Nephron progenitor cell (in vitro differentiated cells): ENCODE data around the gene COX14.

ENCODE experiments used
- DNase-seq: peaks from one replicate; pipeline ENCODE4 v3.0.0; 2021
- H3K27ac Mint-ChIP-seq: 2 replicates; pipeline ENCODE4 v1.8.0; 2021; ENCODE audit warnings: mild to moderate bottlenecking, moderate library complexity, mixed read lengths
- H3K27me3 Mint-ChIP-seq: 2 replicates; pipeline ENCODE4 v1.8.0; 2021; ENCODE audit warnings: mild to moderate bottlenecking, low read depth, mixed read lengths; ENCODE audit not compliant: poor library complexity
- H3K36me3 Mint-ChIP-seq: 2 replicates; pipeline ENCODE4 v1.8.0; 2021; ENCODE audit warnings: low read depth, mixed read lengths
- H3K4me1 Mint-ChIP-seq: 2 replicates; pipeline ENCODE4 v1.8.0; 2021; ENCODE audit warnings: mixed read lengths
- H3K4me3 Mint-ChIP-seq: 2 replicates; pipeline ENCODE4 v1.8.0; 2021; ENCODE audit warnings: mild to moderate bottlenecking, moderate library complexity, mixed read lengths
- H3K9me3 Mint-ChIP-seq: 2 replicates; pipeline ENCODE4 v1.8.0; 2021; ENCODE audit warnings: mild to moderate bottlenecking, moderate library complexity, mixed read lengths
- TF ChIP-seq, protein P1 (sequence below): fragments of 200-600 bp; sonication (generic); IDR thresholded peaks from 2 replicates; pipeline ENCODE4 v1.5.0; 2021; ENCODE audit warnings: antibody characterized with exemption

Gene COX14

DNA sequence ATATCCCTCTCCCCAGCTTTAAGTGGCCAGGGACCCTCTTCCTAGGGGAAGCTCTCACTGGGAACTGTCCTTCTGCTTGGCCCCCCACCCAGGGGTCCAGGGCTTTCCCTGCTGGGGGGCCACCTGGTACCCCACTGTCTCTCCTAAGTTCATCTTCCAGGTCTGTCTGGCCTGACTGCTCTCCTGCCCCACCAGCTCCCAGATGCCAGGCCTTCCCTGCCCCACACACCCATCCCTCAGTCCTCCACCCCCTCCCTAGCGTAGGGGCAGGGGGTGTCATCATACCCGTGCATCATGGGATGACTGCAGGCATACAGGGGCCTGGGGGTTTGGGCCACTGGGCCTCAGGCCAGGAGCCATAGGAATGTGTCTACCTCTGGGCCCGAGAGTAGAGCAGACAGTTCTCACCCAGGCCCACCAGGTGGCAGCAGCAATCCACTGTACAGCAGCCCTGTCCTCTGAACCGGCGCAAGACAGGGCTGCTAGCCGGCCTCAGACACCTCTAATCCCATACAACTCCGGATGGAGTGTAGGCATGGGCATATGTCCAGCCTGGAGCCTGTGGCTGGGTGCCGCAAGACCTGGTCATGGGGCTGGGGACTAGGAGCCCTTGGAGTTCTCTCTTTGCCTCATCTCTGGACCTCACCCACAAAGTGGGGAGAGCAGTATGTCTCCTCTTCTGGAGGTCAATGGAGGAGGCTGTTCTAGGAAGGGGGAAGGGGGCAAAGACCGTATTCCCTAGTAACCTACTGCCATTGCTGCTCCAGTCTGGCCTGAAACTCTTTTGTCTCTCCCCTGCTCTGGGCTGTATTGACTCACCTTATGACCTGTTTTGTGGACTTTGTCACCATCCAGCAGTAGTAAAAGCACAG, 36.9 kb upstream of the COX14 start:
- Mint-ChIP-seq H3K4me3 (peak overlapping the region; percentile 56), H3K27ac (peak overlapping the region; percentile 54), H3K27me3 (peaks cover 6% of the 10 kb centered on the region), H3K36me3 (no peaks in the 10 kb centered on the region), H3K9me3 (no peaks in the 10 kb centered on the region), H3K4me1 (peaks cover 77% of the 10 kb centered on the region)
- peak; percentile 94 for DNase-seq
- TF ChIP-seq, protein P1, sequence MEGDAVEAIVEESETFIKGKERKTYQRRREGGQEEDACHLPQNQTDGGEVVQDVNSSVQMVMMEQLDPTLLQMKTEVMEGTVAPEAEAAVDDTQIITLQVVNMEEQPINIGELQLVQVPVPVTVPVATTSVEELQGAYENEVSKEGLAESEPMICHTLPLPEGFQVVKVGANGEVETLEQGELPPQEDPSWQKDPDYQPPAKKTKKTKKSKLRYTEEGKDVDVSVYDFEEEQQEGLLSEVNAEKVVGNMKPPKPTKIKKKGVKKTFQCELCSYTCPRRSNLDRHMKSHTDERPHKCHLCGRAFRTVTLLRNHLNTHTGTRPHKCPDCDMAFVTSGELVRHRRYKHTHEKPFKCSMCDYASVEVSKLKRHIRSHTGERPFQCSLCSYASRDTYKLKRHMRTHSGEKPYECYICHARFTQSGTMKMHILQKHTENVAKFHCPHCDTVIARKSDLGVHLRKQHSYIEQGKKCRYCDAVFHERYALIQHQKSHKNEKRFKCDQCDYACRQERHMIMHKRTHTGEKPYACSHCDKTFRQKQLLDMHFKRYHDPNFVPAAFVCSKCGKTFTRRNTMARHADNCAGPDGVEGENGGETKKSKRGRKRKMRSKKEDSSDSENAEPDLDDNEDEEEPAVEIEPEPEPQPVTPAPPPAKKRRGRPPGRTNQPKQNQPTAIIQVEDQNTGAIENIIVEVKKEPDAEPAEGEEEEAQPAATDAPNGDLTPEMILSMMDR = peak; percentile 86

DNA sequence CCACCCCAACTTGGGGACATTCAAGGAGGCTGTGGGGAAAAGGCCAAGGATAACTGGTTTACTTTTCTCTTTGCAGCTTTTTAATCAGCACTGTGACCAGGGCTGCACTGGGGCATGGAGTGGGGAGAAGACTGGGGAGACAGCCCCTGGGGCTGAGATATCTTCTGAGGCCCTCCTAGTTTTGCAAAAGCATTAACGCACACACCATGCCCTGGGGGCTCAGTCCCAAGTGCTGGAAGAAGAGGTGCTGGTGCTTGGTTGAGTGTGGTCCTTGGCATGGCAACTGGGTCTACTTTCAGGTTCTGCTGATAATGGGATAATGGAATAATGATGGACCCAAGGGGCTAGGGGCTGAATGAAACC, 36.2 kb upstream of the COX14 start:
- Mint-ChIP-seq H3K27me3 (peaks cover 7% of the 10 kb centered on the region), H3K4me3 (no peak overlapping the region), H3K4me1 (peaks cover 76% of the 10 kb centered on the region), H3K36me3 (no peaks in the 10 kb centered on the region), H3K9me3 (no peaks in the 10 kb centered on the region), H3K27ac (no peak overlapping the region)
- TF ChIP-seq, protein P1 = no peak
- no peak for DNase-seq

DNA sequence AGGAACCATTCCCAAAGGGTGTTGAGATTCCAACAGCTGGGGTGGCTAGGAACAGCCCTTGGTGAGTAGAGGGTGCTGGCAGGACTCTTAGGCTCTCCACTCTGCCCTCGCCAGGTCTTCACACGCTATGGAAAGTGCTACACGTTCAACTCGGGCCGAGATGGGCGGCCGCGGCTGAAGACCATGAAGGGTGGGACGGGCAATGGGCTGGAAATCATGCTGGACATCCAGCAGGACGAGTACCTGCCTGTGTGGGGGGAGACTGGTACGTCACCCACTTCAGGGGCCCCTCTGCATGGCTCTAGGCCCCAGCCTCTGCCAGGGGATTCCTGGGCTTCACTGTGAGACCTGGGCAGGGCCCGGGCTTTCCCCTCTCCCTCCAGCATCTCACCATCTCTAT, 34.9 kb upstream of the COX14 start:
- Mint-ChIP-seq H3K4me3 (no peak overlapping the region), H3K27ac (no peak overlapping the region), H3K9me3 (no peaks in the 10 kb centered on the region), H3K36me3 (no peaks in the 10 kb centered on the region), H3K4me1 (peaks cover 73% of the 10 kb centered on the region), H3K27me3 (peaks cover 13% of the 10 kb centered on the region)
- TF ChIP-seq, protein P1 = no peak
- no peak for DNase-seq

DNA sequence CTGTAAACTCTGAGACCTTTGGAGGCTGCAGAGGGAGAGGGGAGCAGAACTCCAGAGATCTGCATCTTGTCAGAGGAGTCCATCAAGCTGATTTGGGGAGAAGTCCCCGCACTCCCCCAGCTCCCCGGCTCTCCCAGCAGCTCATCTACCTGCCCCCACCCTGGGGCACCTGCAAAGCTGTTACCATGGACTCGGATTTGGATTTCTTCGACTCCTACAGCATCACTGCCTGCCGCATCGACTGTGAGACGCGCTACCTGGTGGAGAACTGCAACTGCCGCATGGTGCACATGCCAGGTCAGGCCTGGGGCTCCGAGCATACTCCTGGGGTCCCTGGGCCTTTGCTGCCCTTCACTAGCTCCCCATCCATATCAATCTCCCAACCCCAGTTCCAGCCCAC, 33.8 kb upstream of the COX14 start:
- Mint-ChIP-seq H3K9me3 (no peaks in the 10 kb centered on the region), H3K4me1 (peaks cover 71% of the 10 kb centered on the region), H3K27me3 (peaks cover 22% of the 10 kb centered on the region), H3K27ac (no peak overlapping the region), H3K36me3 (no peaks in the 10 kb centered on the region), H3K4me3 (no peak overlapping the region)
- TF ChIP-seq, protein P1 = no peak
- DNase-seq = no peak

DNA sequence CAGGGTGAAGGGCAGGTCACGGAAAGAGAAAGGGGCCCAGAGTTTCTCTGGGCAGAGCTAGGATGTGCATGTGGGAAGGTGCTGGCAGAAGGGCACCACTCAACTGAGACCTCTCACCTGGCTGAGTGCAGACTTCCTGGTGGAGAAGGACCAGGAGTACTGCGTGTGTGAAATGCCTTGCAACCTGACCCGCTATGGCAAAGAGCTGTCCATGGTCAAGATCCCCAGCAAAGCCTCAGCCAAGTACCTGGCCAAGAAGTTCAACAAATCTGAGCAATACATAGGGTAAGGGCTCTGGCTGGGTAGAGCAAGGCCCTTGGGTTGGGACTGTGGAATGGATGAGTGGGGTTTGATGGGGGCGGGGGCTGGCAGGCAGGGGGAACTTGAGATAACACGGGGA, 32.3 kb upstream of the COX14 start:
- H3K27me3 Mint-ChIP-seq = peaks cover 22% of the 10 kb centered on the region
- no peaks in the 10 kb centered on the region for H3K9me3 Mint-ChIP-seq
- H3K36me3 Mint-ChIP-seq = no peaks in the 10 kb centered on the region
- H3K4me1 Mint-ChIP-seq = peaks cover 64% of the 10 kb centered on the region
- no peak overlapping the region for H3K27ac Mint-ChIP-seq
- H3K4me3 Mint-ChIP-seq = no peak overlapping the region
- TF ChIP-seq, protein P1 = no peak
- no peak for DNase-seq
